Thymus (tissue), 11 donors: ENCODE results near the gene BSG. TPM values are rescaled to one million over a fixed set of nuclear protein-coding genes. Genes with fewer than 3 reads are reported as not detected.

Experiments used
- DNase-seq, 9 donors: peaks; one replicate each; pipeline ENCODE4 v3.0.0-alpha.2; 2013; ENCODE audit warnings: low spot score in 9 of 9, low read depth in 6 of 9, missing footprints in 1 of 9
- H3K27ac ChIP-seq, 2 donors: one replicate each; pipeline ENCODE4 v1.5.1; 2013; ENCODE audit warnings: control low read depth in 1 of 2, low read depth in 1 of 2, low read length in 1 of 2, mild to moderate bottlenecking in 1 of 2, moderate library complexity in 1 of 2
- H3K27me3 ChIP-seq, 2 donors: one replicate each; pipeline ENCODE4 v1.5.1; 2013; ENCODE audit warnings: low read length in 1 of 2; ENCODE audit not compliant: control insufficient read depth in 2 of 2, insufficient read depth in 1 of 2
- H3K36me3 ChIP-seq, 2 donors: one replicate each; pipeline ENCODE4 v1.5.1; 2013; ENCODE audit warnings: low read length in 1 of 2, mild to moderate bottlenecking in 1 of 2, moderate library complexity in 1 of 2; ENCODE audit not compliant: control insufficient read depth in 2 of 2, insufficient read depth in 2 of 2
- H3K4me1 ChIP-seq, 2 donors: one replicate each; pipeline ENCODE4 v1.5.1; 2013; ENCODE audit warnings: low read length in 2 of 2; ENCODE audit not compliant: control insufficient read depth in 2 of 2, insufficient read depth in 2 of 2
- H3K4me3 ChIP-seq, 2 donors: one replicate each; pipeline ENCODE4 v1.5.1; 2013; ENCODE audit warnings: low read length in 2 of 2, control low read depth in 1 of 2, mild to moderate bottlenecking in 1 of 2
- H3K9me3 ChIP-seq, 2 donors: one replicate each; pipeline ENCODE4 v1.5.1; 2013; ENCODE audit warnings: low read length in 1 of 2, mild to moderate bottlenecking in 1 of 2; ENCODE audit not compliant: control insufficient read depth in 2 of 2, insufficient read depth in 1 of 2
- WGBS: extraction: QIAGEN DNeasy Blood & Tissue Kit; methylation state at CpG from one replicate; pipeline ENCODE4 v1.1.7; 2013; 5-methylcytosine and 5-hydroxymethylcytosine counted together
- polyA plus RNA-seq: library from polyadenylated mRNA; stranded (reverse); fragments of 200-250 nt; gene quantifications from one replicate; pipeline ENCODE4 v1.2.3, GENCODE V29; 2013
- total RNA-seq: library from RNA; stranded (reverse); fragments of 120-200 nt; gene quantifications from one replicate; pipeline ENCODE4 v1.2.4, GENCODE V29; 2013
- donor health status: healthy.

The BSG gene
- total and polyA plus RNA-seq, 2 donors, result 141 to 155 TPM

- Histone ChIP-seq H3K4me3 (no peak overlapping the region), H3K27ac (no peak overlapping the region)
Measured at GRCh38 chr19:566844-567243, 5.6 kb upstream of the BSG start.

GRCh38 chr19:567296-567900 lies 5.0 kb upstream of the BSG start:
- Histone ChIP-seq H3K9me3 (no peaks in the 10 kb centered on the region), H3K27me3 (no peaks in the 10 kb centered on the region), H3K4me3 (no peak overlapping the region), H3K36me3 (no peaks in the 10 kb centered on the region), H3K4me1 (peaks cover 3 to 14% of the 10 kb centered on the region in 2 donors), H3K27ac (no peak overlapping the region)
- WGBS, result 98% methylated on average over 22 of the region's 22 CpGs
- no peak for DNase-seq

More at GRCh38 chr19:566844-567243, 5.6 kb upstream of the BSG start:
- no peak for DNase-seq
- WGBS, result 94% methylated on average over 16 of the region's 16 CpGs
- Histone ChIP-seq H3K4me1 (peaks cover 3 to 11% of the 10 kb centered on the region in 2 donors), H3K36me3 (no peaks in the 10 kb centered on the region), H3K27me3 (no peaks in the 10 kb centered on the region), H3K9me3 (no peaks in the 10 kb centered on the region)

GRCh38 chr19:570251-570686 lies 2.1 kb upstream of the BSG start:
- WGBS, result 77% methylated on average over 24 of the region's 25 CpGs
- no peak for DNase-seq
- Histone ChIP-seq H3K27ac (no peak overlapping the region), H3K36me3 (peaks cover 0 to 3% of the 10 kb centered on the region in 2 donors), H3K4me3 (no peak overlapping the region), H3K4me1 (peaks cover 19 to 31% of the 10 kb centered on the region in 2 donors), H3K9me3 (no peaks in the 10 kb centered on the region), H3K27me3 (no peaks in the 10 kb centered on the region)

GRCh38 chr19:570937-571565 lies 1.3 kb upstream of the BSG start:
- no peaks in the 10 kb centered on the region for H3K9me3 ChIP-seq
- peaks cover 21 to 36% of the 10 kb centered on the region in 2 donors for H3K4me1 ChIP-seq
- H3K27me3 ChIP-seq, result no peaks in the 10 kb centered on the region
- peak; percentile 47 to 87 (median 63) for DNase-seq
- H3K36me3 ChIP-seq, result peaks cover 0 to 3% of the 10 kb centered on the region in 2 donors
- H3K4me3 ChIP-seq, result peak overlapping the region; percentile 63 to 74
- under 1% methylated on average over 45 of the region's 45 CpGs for WGBS
- H3K27ac ChIP-seq, result peak overlapping the region; percentile 90 to 96

- DNase-seq, result peak in 7 of 9 donors; percentile 29 to 67 (median 40)
- Histone ChIP-seq H3K36me3 (peaks cover 2 to 3% of the 10 kb centered on the region in 2 donors), H3K27me3 (no peaks in the 10 kb centered on the region), H3K4me1 (peaks cover 21 to 39% of the 10 kb centered on the region in 2 donors), H3K9me3 (no peaks in the 10 kb centered on the region), H3K27ac (peak overlapping the region; percentile 90 to 96), H3K4me3 (peak overlapping the region; percentile 63 to 74)
- WGBS, result under 1% methylated on average over 14 of the region's 14 CpGs
Measured at GRCh38 chr19:571566-571974, 826 bp upstream of the BSG start.

- Histone ChIP-seq H3K27ac (peak overlapping the region; percentile 68 to 80), H3K27me3 (no peaks in the 10 kb centered on the region), H3K36me3 (peaks cover 9 to 12% of the 10 kb centered on the region in 2 donors), H3K9me3 (no peaks in the 10 kb centered on the region), H3K4me1 (peaks cover 21 to 39% of the 10 kb centered on the region in 2 donors), H3K4me3 (peak overlapping the region; percentile 74 to 90)
- WGBS, result under 1% methylated on average over 55 of the region's 55 CpGs
- peak in 1 of 9 donors; percentile 52 for DNase-seq
Measured at GRCh38 chr19:572743-573518, 535 bp downstream of the BSG start.

- peaks cover 21 to 39% of the 10 kb centered on the region in 2 donors for H3K4me1 ChIP-seq
- H3K27ac ChIP-seq, result peak overlapping the region in 1 of 2 donors; percentile 17
- H3K4me3 ChIP-seq, result peak overlapping the region; percentile 74 to 90
- WGBS, result 6% methylated on average over 15 of the region's 15 CpGs
- H3K27me3 ChIP-seq, result no peaks in the 10 kb centered on the region
- H3K36me3 ChIP-seq, result peaks cover 13% of the 10 kb centered on the region in 2 donors
- no peaks in the 10 kb centered on the region for H3K9me3 ChIP-seq
- no peak for DNase-seq
Measured at GRCh38 chr19:573519-573825, 1.1 kb downstream of the BSG start.

- WGBS, result 89% methylated on average over 32 of the region's 32 CpGs
- Histone ChIP-seq H3K4me1 (peaks cover 21 to 39% of the 10 kb centered on the region in 2 donors), H3K4me3 (no peak overlapping the region), H3K27me3 (no peaks in the 10 kb centered on the region), H3K36me3 (peaks cover 24% of the 10 kb centered on the region in 2 donors), H3K9me3 (no peaks in the 10 kb centered on the region), H3K27ac (no peak overlapping the region)
- DNase-seq, result no peak
Measured at GRCh38 chr19:574658-575526, 2.5 kb downstream of the BSG start.
